ENCODE measurements around the gene BRMS1. TPM values are rescaled to one million over a fixed set of nuclear protein-coding genes. Genes with fewer than 3 reads are reported as not detected.
"Not testable (repeated sequence)": the region's sequence is repeated elsewhere in the genome, so short reads cannot be mapped to it uniquely, and the experiment has no call there.

The BRMS1 gene
- total RNA-seq, 1 experiment from 2014 or later: 70.5 TPM

- in situ Hi-C loops (cut with HindIII; ENCODE audit: low pct_unique_long_range_greater_than_20kb, low sequenced_read_pairs): no loop called here
- DNase-seq (ENCODE audit: low read depth, low spot score): no peak
These were observed 21.1 kb upstream of the BRMS1 start for GRCh38 chr11:66365711-66366619.

GRCh38 chr11:66365166-66365565 is 20.3 kb upstream of the BRMS1 start:
- DNase-seq (ENCODE audit: low read depth, low spot score): no peak
- in situ Hi-C loops (cut with HindIII; ENCODE audit: low pct_unique_long_range_greater_than_20kb, low sequenced_read_pairs): no loop called here

GRCh38 chr11:66363805-66364535 is 19.1 kb upstream of the BRMS1 start:
- in situ Hi-C loops (cut with HindIII; ENCODE audit: low pct_unique_long_range_greater_than_20kb, low sequenced_read_pairs): no loop called here
- peak; percentile 73 for DNase-seq (ENCODE audit: low read depth, low spot score)

GRCh38 chr11:66363187-66363601 is 18.3 kb upstream of the BRMS1 start:
- no peak for DNase-seq (ENCODE audit: low read depth, low spot score)
- in situ Hi-C loops (cut with HindIII; ENCODE audit: low pct_unique_long_range_greater_than_20kb, low sequenced_read_pairs): no loop called here

GRCh38 chr11:66362481-66363147 is 17.7 kb upstream of the BRMS1 start:
- no peak for DNase-seq (ENCODE audit: low read depth, low spot score)
- in situ Hi-C loops (cut with HindIII; ENCODE audit: low pct_unique_long_range_greater_than_20kb, low sequenced_read_pairs): no loop called here

- in situ Hi-C loops (cut with HindIII; ENCODE audit: low pct_unique_long_range_greater_than_20kb, low sequenced_read_pairs): no loop called here
These were observed 16.6 kb upstream of the BRMS1 start for GRCh38 chr11:66361502-66361941.

GRCh38 chr11:66360406-66361073 is 15.6 kb upstream of the BRMS1 start:
- in situ Hi-C loops (cut with HindIII; ENCODE audit: low pct_unique_long_range_greater_than_20kb, low sequenced_read_pairs): no loop called here
- DNase-seq (ENCODE audit: low read depth, low spot score): no peak

More at GRCh38 chr11:66361502-66361941, 16.6 kb upstream of the BRMS1 start:
- peak; percentile 88 for DNase-seq (ENCODE audit: low read depth, low spot score)

GRCh38 chr11:66359662-66360087 is 14.8 kb upstream of the BRMS1 start:
- in situ Hi-C loops (cut with HindIII; ENCODE audit: low pct_unique_long_range_greater_than_20kb, low sequenced_read_pairs): no loop called here

GRCh38 chr11:66350560-66351235 is 5.8 kb upstream of the BRMS1 start:
- in situ Hi-C loops (cut with HindIII; ENCODE audit: low pct_unique_long_range_greater_than_20kb, low sequenced_read_pairs); DNase-seq (ENCODE audit: low read depth, low spot score): not testable (repeated sequence)

More at GRCh38 chr11:66359662-66360087, 14.8 kb upstream of the BRMS1 start:
- peak; percentile 32 for DNase-seq (ENCODE audit: low read depth, low spot score)

- in situ Hi-C loops (cut with HindIII; ENCODE audit: low pct_unique_long_range_greater_than_20kb, low sequenced_read_pairs): no loop called here
- DNase-seq (ENCODE audit: low read depth, low spot score): no peak
These were observed 4.1 kb upstream of the BRMS1 start for GRCh38 chr11:66349084-66349386.

- peak; percentile 81 for DNase-seq (ENCODE audit: low read depth, low spot score)
- in situ Hi-C loops (cut with HindIII; ENCODE audit: low pct_unique_long_range_greater_than_20kb, low sequenced_read_pairs): no loop called here
These were observed 2.7 kb upstream of the BRMS1 start, which contains the start of gene B4GAT1 for GRCh38 chr11:66347425-66348276. TSS of gene B4GAT1 (minus strand) at chr11:66347629. CDS start at chr11:66347545, 84 bp downstream.

GRCh38 chr11:66346476-66347424 is 1.8 kb upstream of the BRMS1 start:
- in situ Hi-C loops (cut with HindIII; ENCODE audit: low pct_unique_long_range_greater_than_20kb, low sequenced_read_pairs): no loop called here
- DNase-seq (ENCODE audit: low read depth, low spot score): no peak

- in situ Hi-C loops (cut with HindIII; ENCODE audit: low pct_unique_long_range_greater_than_20kb, low sequenced_read_pairs): no loop called here
- no peak for DNase-seq (ENCODE audit: low read depth, low spot score)
These were observed 379 bp upstream of the BRMS1 start for GRCh38 chr11:66345316-66345649.

- in situ Hi-C loops (cut with HindIII; ENCODE audit: low pct_unique_long_range_greater_than_20kb, low sequenced_read_pairs): no loop called here
- no peak for DNase-seq (ENCODE audit: low read depth, low spot score)
These were observed 1.7 kb downstream of the BRMS1 start for GRCh38 chr11:66343176-66343575.

GRCh38 chr11:66341502-66342126 is 3.3 kb downstream of the BRMS1 start:
- in situ Hi-C loops (cut with HindIII; ENCODE audit: low pct_unique_long_range_greater_than_20kb, low sequenced_read_pairs): no loop called here
- DNase-seq (ENCODE audit: low read depth, low spot score): no peak

Measured in SK-MEL-5 (cell line).